Right renal cortex interstitium (tissue), 3 donors: ENCODE measurements around the gene OR51M1. TPM values are rescaled to one million over a fixed set of nuclear protein-coding genes. Genes with fewer than 3 reads are reported as not detected.
"Not testable (repeated sequence)": the region's sequence is repeated elsewhere in the genome, so short reads cannot be mapped to it uniquely, and the experiment has no call there.

Experiments
- DNase-seq, 3 donors: peaks; one replicate each; pipeline ENCODE4 v3.0.0-alpha.2; 2013; ENCODE audit warnings: low read depth in 3 of 3, low spot score in 2 of 3
- polyA plus RNA-seq, 3 donors: library from polyadenylated mRNA; unstranded; fragments of 120-200 nt; gene quantifications; one replicate each; pipeline ENCODE4 v1.2.1, GENCODE V29; 2013; ENCODE audit not compliant: insufficient read length in 3 of 3

Gene OR51M1
- polyA plus RNA-seq = not detected

- no peak for DNase-seq
Measured at GRCh38 chr11:5383576-5383975, at the start of gene OR51M1. Gene OR51M1, plus strand, starts transcription at chr11:5383812. Its CDS starts 5,587 bp downstream, at chr11:5389399.

DNA sequence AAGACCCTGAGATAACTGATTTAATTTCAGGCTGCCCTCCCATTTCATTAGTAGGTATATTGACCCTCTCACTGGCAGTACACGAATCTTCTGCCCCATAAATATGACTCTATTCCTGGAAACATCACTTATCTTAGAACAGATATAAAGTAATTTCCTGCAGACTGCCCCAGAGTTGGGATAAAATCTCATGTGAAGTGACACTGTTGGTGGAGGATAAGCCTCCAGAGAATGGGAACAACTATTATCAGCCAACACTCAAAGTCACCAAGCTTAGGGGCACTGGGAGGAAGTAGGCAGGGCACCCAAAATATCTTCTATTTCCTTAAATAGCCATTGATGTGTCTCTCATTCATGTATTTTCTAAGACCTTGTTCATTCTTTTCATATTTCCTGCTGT lies 48.4 kb upstream of the OR51M1 start:
- DNase-seq = no peak

GRCh38 chr11:5336331-5336730 lies 47.3 kb upstream of the OR51M1 start:
- DNase-seq = no peak

DNA sequence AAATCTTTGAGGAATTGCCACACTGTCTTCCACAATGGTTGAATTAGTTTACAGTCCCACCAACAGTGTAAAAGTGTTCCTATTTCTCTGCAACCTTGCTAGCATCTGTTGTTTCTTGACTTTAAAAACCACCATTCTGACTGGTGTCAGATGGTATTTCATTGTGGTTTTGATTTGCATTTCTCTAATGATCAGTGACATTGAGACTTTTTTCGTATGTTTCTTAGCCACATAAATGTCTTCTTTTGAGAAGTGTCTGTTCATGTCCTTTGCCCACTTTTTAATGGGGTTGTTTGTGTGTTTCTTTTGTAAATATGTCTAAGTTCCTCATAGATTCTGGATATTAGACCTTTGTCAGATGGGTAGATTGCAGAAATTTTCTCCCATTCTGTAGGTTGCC lies 46.4 kb upstream of the OR51M1 start:
- not testable (repeated sequence) for DNase-seq

- no peak for DNase-seq
Measured at GRCh38 chr11:5339771-5340322, 43.8 kb upstream of the OR51M1 start.

DNA sequence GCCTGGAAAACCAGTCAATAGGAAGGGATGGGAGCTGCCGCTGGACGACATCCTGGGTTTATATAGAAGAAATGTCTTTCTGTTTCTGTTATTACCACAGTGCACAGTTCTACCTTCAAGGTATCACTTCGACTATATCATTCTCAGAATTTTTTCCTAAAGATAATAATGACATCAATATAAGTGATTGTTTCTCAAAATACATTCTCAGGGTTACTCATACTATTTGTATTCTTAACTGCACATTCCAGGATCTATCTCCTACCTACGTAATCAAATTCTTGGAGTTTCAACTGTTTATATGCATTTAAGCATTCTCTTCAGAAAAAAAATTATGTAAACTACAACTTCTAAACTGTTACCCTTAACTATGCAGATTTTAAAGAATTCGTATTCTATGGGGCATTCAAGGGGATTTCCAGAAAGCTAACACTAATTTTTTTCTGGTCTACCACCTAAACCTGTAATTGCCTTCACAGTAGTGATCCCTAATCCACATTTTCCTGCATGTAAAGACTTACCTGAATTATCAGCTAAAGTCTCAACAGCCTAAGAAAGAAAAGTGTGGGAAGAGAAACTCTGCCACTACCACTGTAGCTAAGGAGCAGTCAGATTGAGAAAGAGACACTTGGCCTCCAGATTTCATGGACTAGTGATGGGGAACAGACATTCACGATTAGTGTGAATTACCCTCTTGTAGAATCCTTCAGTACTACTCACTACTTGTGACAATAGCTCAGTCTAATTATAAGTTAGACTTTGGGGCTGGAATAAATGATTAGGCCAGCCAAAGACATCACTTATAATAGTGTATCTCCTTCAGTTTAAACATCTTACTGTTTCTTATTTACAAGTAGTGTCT lies 39.9 kb upstream of the OR51M1 start, which contains the start of gene OR51B5:
TSS of gene OR51B5 (minus strand) at position 51 of the 862 bp plus-strand sequence. CDS start at position 51, 0 bp downstream.
- DNase-seq = no peak

DNA sequence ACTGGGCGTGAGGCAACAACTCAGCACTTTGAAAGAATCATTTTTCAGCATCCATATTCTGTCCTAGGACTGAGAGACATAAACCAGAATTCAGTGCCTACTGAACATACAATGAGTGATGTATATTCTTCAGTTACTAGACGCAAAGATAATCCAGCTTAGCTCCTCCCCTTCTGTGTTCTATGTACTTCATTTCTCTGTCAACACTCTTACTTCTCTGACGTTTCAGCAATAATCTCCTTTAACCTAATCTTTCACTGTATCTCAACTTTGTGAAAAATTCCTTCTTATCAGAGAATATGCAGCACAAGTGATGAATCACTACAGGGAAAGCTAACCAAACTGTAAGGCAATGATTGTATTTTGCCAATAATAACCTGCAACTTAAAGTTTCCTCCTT lies 37.8 kb upstream of the OR51M1 start:
- DNase-seq = no peak

- DNase-seq = no peak
Measured at GRCh38 chr11:5348551-5349194, 34.9 kb upstream of the OR51M1 start.

DNA sequence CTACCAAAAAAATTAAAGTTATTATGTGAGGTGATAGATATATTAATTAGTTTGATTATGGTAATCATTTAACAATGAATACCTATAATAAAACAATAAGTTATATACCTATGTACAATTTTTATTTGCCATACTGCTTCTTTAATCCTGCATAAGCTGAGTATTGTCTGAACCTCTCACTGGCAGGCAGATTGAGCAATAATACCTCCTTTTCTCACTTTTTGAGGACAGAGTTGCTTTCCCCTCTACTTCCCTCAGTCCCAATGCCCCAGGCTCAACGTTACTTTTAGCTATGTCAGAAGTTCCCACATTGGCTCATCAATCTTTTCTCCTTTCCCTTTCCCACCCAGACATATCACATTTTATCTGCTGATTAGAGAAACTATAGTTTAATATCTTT lies 34.1 kb upstream of the OR51M1 start:
- no peak for DNase-seq

DNA sequence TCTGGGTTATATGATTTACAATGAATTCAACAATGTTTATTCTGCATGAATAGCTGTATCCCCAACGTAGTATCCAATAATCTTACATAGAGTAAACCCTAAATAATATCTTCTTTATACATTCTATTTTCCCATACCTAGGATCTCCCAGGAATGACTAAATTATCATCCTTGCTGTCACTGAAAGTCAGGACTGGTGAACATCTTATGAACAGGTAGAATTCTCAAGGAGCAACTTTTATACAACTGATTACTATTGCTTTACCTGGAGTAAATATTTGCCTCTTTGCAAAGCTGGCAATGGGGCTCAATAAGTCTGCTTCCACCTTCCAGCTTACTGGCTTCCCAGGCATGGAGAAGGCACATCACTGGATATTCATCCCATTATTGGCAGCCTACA lies 32.4 kb upstream of the OR51M1 start, which contains the start of gene OR51B6:
TSS of gene OR51B6 (plus strand) at position 301 of the 400 bp plus-strand sequence. CDS start at position 301, 0 bp downstream.
- DNase-seq = no peak

GRCh38 chr11:5356031-5356430 lies 27.6 kb upstream of the OR51M1 start:
- DNase-seq = not testable (repeated sequence)

DNA sequence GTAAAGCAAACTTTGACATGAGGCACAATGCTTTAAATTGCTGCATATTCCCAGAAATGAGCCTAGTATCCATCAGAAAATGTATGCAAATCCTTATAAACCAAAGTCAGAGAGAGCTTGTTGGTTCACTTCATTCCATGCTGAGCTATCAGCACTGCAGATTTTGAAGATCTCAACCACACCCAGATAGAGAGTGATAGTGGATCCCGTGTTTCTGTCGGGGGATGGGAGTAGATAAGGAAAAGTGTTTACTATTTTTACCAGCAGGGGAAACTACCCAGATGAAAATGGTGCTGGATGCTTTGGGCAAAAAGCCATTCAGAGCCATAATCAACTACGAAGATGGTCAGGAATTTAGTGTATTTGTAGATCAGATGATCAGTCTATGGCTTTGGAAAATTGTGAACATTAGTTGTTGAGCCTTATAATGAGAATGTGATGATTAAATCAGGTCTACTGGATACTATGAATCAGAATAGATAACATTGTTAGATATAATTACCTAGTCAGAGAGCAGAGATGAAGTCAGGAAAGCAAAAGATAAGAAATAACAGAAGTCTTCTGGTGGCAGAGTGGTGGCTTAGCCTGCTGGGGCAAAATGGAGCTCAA lies 21.5 kb upstream of the OR51M1 start:
- no peak for DNase-seq

GRCh38 chr11:5363679-5364078 lies 19.9 kb upstream of the OR51M1 start:
- no peak for DNase-seq

DNA sequence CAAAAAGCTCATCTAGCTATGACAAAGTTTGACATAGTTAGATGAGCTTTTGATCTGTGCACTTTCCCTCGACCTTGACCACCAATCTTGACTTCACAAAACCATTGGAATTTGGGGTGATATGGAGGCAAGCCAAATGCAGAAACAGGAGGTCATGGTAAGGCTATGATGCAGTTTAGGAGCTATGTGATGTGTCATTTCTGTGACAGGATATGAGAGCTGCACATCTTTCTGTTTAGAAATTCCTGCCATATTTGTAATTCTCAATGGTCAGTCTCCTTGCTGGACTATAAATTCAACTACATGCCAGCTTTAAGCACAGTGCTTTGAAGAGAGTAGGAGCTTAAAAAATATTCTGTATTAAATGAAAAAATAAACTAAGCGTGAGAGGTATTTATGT lies 19.4 kb upstream of the OR51M1 start:
- DNase-seq = no peak

GRCh38 chr11:5366365-5366764 lies 17.2 kb upstream of the OR51M1 start:
- DNase-seq = not testable (repeated sequence)

DNA sequence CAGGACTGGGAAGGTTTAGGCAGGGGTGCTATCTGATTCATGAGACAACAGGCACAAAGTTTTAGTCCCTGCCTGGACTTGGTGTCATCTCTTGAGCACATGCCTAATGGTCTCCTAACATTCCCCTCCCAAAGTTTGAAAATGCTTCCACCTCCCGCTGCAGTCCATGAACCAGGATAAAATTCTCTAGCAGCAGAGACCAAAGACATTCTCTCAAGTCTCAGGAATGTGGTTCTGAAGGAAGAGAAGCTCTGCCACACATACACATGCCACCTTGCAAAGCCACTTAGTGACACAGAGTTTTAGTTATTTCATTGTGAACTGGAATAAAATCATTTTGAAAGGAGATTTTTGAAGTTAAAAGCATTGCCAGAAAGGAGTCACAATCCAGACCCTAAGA lies 16.8 kb upstream of the OR51M1 start:
- DNase-seq = no peak

DNA sequence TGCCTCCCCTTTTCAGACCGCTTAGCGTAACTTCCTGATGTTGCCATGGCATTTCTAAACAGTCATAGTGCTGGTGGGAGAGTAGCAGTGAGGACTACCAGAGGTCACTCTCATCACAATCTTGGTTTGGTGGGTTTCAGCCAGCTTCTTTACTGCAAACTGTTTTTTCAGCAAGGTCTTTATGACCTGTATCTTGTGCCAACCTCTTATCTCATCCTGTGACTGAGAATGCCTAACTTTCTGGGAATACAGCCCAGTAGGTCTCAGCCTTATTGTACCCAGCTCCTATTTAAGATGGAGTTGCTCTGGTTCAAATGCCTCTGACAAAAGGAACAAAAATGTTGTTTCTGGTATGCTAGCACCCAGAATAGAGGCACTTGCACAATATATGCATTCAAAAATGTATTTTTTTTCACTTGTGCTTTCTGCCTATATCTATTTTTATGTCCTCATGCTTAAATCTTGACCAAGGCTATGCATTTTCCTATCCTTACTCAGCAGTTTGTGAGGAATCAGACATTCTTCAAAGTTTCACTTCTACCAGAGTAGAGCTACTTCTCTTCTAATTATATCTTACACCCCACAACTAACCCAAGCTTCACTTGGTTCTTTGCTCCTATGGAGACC lies 16.1 kb upstream of the OR51M1 start:
- DNase-seq = no peak

DNA sequence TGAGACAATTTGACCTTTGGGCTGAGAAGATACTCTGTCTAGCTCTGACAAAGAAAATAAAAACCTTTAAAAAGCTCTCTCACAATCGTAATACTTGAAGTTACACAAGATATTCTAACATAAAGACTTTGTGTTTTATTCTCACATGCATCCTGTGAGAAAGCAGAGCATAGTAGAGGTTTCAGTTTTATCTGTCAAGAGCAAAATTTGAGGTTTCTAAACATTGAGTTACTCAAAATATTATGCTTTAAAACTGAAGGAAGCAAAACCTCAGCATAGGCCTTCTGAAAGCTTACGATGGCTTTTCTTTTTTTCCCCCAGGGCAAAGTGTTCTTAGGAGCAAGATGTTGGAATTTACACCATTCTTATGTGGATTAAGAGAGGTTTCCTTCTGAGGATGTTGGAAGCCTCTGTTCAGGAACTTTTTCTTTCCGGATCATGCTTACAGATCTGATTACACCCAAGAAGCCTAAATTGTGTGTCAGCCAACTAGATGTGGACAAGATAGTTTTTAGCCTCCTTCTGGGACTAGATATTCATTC lies 15.0 kb upstream of the OR51M1 start:
- DNase-seq = no peak

GRCh38 chr11:5369789-5370188 lies 13.8 kb upstream of the OR51M1 start:
- DNase-seq = no peak

- peak in 2 of 3 donors; percentile 5 to 30 for DNase-seq
Measured at GRCh38 chr11:5380740-5381342, 2.8 kb upstream of the OR51M1 start.
